A549 (cell line): Measurements from ENCODE around the gene AK8. TPM values are rescaled to one million over a fixed set of nuclear protein-coding genes. Genes with fewer than 3 reads are reported as not detected.

Experiments
- ATAC-seq, 2 experiments: fragments of 200-7000 bp in 1 of 2; fragments of >200 bp in 1 of 2; cut with Nextera tagmentation in 1 of 2; cut with Tn5 transposase in 1 of 2; 3 replicates each; pipeline versions ENCODE4 v1.8.0 to v1.9.1; 2018 to 2020; ENCODE audit warnings: mild to moderate bottlenecking in 1 of 2, moderate library complexity in 1 of 2
- CTCF ChIA-PET: fragments of 300-600 bp; sonication (Branson Sonifier 250); formaldehyde crosslinking; extraction: SDS; loops from one replicate; lab custom pipeline; 2021; ENCODE audit warnings: antibody characterized with exemption, inconsistent platforms; lab: Yijun Ruan, JAX
- POLR2A ChIA-PET: fragments of 350-600 bp; formaldehyde crosslinking; extraction: SDS; loops from one replicate; lab custom pipeline; 2021; ENCODE audit warnings: antibody characterized with exemption, inconsistent platforms; lab: Yijun Ruan, JAX
- DNase-seq, 2 experiments: peaks; one replicate each; pipeline versions ENCODE4 v3.0.0 to v3.0.0-alpha.2; 2011 to 2016; ENCODE audit warnings: low read depth in 1 of 2, low spot score in 1 of 2
- FAIRE-seq: peaks from 2 replicates; lab custom pipeline; 2011; peaks lifted over from hg19 to GRCh38; lab: Jason Lieb, UNC
- H3K27ac ChIP-seq, 2 experiments: fragments of >200 bp; sonication (Bioruptor Twin); formaldehyde crosslinking; 3 replicates each; pipeline ENCODE4 v1.5.1; 2016 to 2017
- H3K4me1 ChIP-seq: fragments of >200 bp; sonication (Bioruptor Twin); formaldehyde crosslinking; 3 replicates; pipeline ENCODE4 v1.6.1; 2016
- H3K4me2 ChIP-seq: fragments of >200 bp; sonication (Bioruptor Twin); formaldehyde crosslinking; 3 replicates; pipeline ENCODE4 v1.6.1; 2016
- H3K4me3 ChIP-seq: fragments of >200 bp; sonication (Bioruptor Twin); formaldehyde crosslinking; 3 replicates; pipeline ENCODE4 v1.5.1; 2016
- H3K9me3 ChIP-seq: fragments of >200 bp; sonication (Bioruptor Twin); formaldehyde crosslinking; 3 replicates; pipeline ENCODE4 v1.6.1; 2016
- CBX2 ChIP-seq: fragments of 200-600 bp; sonication (generic); IDR thresholded peaks from 2 replicates; pipeline ENCODE4 v1.6.1; 2016; ENCODE audit warnings: low read depth, mild to moderate bottlenecking, borderline replicate concordance
- CBX8 ChIP-seq: fragments of 200-600 bp; sonication (generic); IDR thresholded peaks from 2 replicates; pipeline ENCODE4 v1.6.1; 2016
- CHD2 ChIP-seq: fragments of 150-350 bp; IDR thresholded peaks from 2 replicates; pipeline ENCODE4 v1.6.1; 2014; ENCODE audit warnings: low read length; ENCODE audit not compliant: partially characterized antibody
- EP300 ChIP-seq, 2 experiments: fragments of >200 bp; sonication (Bioruptor Twin); formaldehyde crosslinking; IDR thresholded peaks; 2 replicates in 1 of 2; 3 replicates in 1 of 2; pipeline ENCODE4 v1.6.1; 2016 to 2017
- ESRRA ChIP-seq: fragments of 150-350 bp; IDR thresholded peaks from 2 replicates; pipeline ENCODE4 v1.6.1; 2014; ENCODE audit warnings: mild to moderate bottlenecking, low read length, borderline replicate concordance
- FOXS1 ChIP-seq: fragments of 250-450 bp; sonication (Bioruptor Pico); IDR thresholded peaks from 2 replicates; pipeline ENCODE4 v1.5.0; 2020; ENCODE audit warnings: mild to moderate bottlenecking, moderate library complexity
- HDAC2 ChIP-seq: fragments of 200-600 bp; sonication (generic); IDR thresholded peaks from 2 replicates; pipeline ENCODE4 v1.6.1; 2016
- HEYL ChIP-seq: fragments of 250-450 bp; sonication (Bioruptor Pico); IDR thresholded peaks from 2 replicates; pipeline ENCODE4 v1.8.0; 2021; ENCODE audit warnings: mild to moderate bottlenecking, moderate library complexity
- HOXB13 ChIP-seq: fragments of 250-450 bp; sonication (Bioruptor Pico); IDR thresholded peaks from 2 replicates; pipeline ENCODE4 v1.5.0; 2020; ENCODE audit warnings: low read depth, mild to moderate bottlenecking, moderate library complexity
- JUN ChIP-seq, 2 experiments: fragments of >200 bp; sonication (Bioruptor Twin); formaldehyde crosslinking; IDR thresholded peaks; 2 replicates in 1 of 2; 3 replicates in 1 of 2; pipeline ENCODE4 v1.6.1; 2016 to 2017
- JUNB ChIP-seq: fragments of >200 bp; sonication (Bioruptor Twin); formaldehyde crosslinking; IDR thresholded peaks from 2 replicates; pipeline ENCODE4 v1.6.1; 2016
- KDM1A ChIP-seq: fragments of 200-600 bp; sonication (generic); IDR thresholded peaks from 2 replicates; pipeline ENCODE4 v1.6.1; 2016; ENCODE audit warnings: low read depth, mild to moderate bottlenecking
- MAFK ChIP-seq: fragments of 450-650 bp; IDR thresholded peaks from 2 replicates; pipeline ENCODE4 v1.6.1; 2014; ENCODE audit not compliant: partially characterized antibody
- PHF8 ChIP-seq: fragments of 200-600 bp; sonication (generic); IDR thresholded peaks from 2 replicates; pipeline ENCODE4 v1.6.1; 2016; ENCODE audit warnings: low read depth, mild to moderate bottlenecking, antibody characterized with exemption, moderate library complexity, borderline replicate concordance
- POLR2AphosphoS2 ChIP-seq: conservative IDR thresholded peaks from 2 replicates; pipeline ENCODE4 v1.6.1; 2012; ENCODE audit warnings: low read length, improper control_type of control experiment, inconsistent platforms
- RARB ChIP-seq: fragments of 250-450 bp; sonication (Bioruptor Pico); IDR thresholded peaks from 2 replicates; pipeline ENCODE4 v1.8.0; 2021; ENCODE audit warnings: mild to moderate bottlenecking, moderate library complexity
- RCOR1 ChIP-seq: fragments of 150-350 bp; IDR thresholded peaks from 2 replicates; pipeline ENCODE4 v1.6.1; 2014; ENCODE audit warnings: antibody characterized with exemption, low read length, low read depth
- RFX5 ChIP-seq: fragments of 450-650 bp; IDR thresholded peaks from 2 replicates; pipeline ENCODE4 v1.7.1; 2014; ENCODE audit warnings: antibody characterized with exemption, mild to moderate bottlenecking, moderate library complexity
- SMC3 ChIP-seq: fragments of >200 bp; sonication (Bioruptor Twin); formaldehyde crosslinking; IDR thresholded peaks from 3 replicates; pipeline ENCODE4 v1.6.1; 2018; ENCODE audit warnings: inconsistent platforms
- SREBF2 ChIP-seq: fragments of 450-650 bp; IDR thresholded peaks from 2 replicates; pipeline ENCODE4 v1.6.1; 2014; ENCODE audit warnings: mild to moderate bottlenecking, moderate library complexity
- ZC3H11A ChIP-seq: fragments of 450-650 bp; IDR thresholded peaks from 2 replicates; pipeline ENCODE4 v1.6.1; 2014; ENCODE audit warnings: antibody characterized with exemption, mild to moderate bottlenecking
- ZFP36 ChIP-seq: fragments of 450-650 bp; IDR thresholded peaks from 2 replicates; pipeline ENCODE4 v1.6.1; 2014; ENCODE audit warnings: borderline replicate concordance; ENCODE audit not compliant: partially characterized antibody
- WGBS: methylation state at CpG from one replicate; pipeline ENCODE4 v1.1.6; 2017; ENCODE audit errors: missing lambda C conversion rate; 5-methylcytosine and 5-hydroxymethylcytosine counted together
- polyA plus RNA-seq, 4 experiments: library from polyadenylated mRNA; depleted of rRNA in 3 of 4; stranded (reverse); fragments of >200 nt; fragmentation: RNase III in 1 of 4; extraction: RNeasy Plus Mini Kit Qiagen cat#74134 plus additional on column Dnase treatment in 1 of 4; gene quantifications; 2 replicates in 3 of 4; 3 replicates in 1 of 4; pipeline ENCODE4 v1.2.3, GENCODE V29; 2011 to 2017
- TF ChIP-seq, protein P1 (sequence below): fragments of 250-450 bp; sonication (Bioruptor Pico); IDR thresholded peaks from 2 replicates; pipeline ENCODE4 v1.5.0; 2020; ENCODE audit warnings: low read depth, mild to moderate bottlenecking, moderate library complexity
- TF ChIP-seq, protein P2 (sequence below): IDR thresholded peaks from 2 replicates; pipeline ENCODE4 v1.6.1; 2012
- TF ChIP-seq, protein P3 (sequence below): fragments of 200-600 bp; sonication (generic); IDR thresholded peaks from 2 replicates; pipeline ENCODE4 v1.6.1; 2016; ENCODE audit warnings: antibody characterized with exemption, mild to moderate bottlenecking, moderate library complexity
- TF ChIP-seq, protein P4 (sequence below): IDR thresholded peaks from 2 replicates; pipeline ENCODE4 v1.6.1; 2012

AK8 gene
- polyA plus RNA-seq, 2 of the 4 experiments (the other 2 are of a cell fraction), result 0.61 to 0.63 TPM

DNA sequence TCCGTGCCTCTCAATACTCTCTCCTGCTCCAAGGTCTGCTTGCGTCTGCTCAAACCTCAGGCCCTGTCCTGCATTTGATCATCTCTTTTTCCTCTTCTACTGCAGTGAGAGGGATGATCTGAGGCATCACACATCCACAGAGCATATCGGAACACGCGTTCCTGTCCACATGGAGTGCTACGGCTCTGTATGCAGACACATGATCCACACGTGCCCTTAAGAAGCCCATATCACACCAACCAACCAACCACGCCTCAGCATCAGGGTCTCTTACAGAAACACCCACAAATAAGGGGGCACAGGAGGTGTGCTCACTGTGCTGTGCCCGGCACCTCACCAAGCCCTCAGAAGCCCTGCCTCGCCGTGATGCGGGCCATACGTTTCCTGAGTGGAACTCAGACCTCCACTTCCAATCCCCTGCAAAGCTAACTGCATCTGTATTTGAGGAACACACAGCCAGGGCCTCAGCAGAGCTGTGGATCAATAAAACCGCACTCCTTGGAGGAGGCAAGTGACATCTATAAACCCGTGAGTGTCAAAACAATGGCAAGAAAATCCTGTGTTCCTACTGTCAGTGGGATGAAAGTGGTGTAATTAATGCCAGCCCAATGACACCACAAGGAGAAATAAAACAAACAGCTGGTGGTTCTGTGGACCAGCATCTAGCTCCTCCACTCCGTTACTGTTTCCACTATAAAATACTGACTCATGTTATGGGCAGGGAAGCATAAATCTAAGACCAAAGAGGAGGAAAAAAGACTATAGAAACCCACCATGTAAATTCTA, 40.4 kb downstream of the AK8 start:
- Histone ChIP-seq H3K4me2 (no peak overlapping the region), H3K27ac (no peak overlapping the region), H3K4me1 (peaks cover 7% of the 10 kb centered on the region; the same call in 1 of the 3 replicates), H3K4me3 (no peak overlapping the region), H3K9me3 (no peaks in the 10 kb centered on the region)
- WGBS, result 65% methylated on average over 15 of the region's 16 CpGs
- FAIRE-seq (no peak), ATAC-seq (no peak), DNase-seq (no peak)
- ChIA-PET POLR2A (no interaction called here), CTCF (no interaction called here)
- TF ChIP-seq, protein P1, sequence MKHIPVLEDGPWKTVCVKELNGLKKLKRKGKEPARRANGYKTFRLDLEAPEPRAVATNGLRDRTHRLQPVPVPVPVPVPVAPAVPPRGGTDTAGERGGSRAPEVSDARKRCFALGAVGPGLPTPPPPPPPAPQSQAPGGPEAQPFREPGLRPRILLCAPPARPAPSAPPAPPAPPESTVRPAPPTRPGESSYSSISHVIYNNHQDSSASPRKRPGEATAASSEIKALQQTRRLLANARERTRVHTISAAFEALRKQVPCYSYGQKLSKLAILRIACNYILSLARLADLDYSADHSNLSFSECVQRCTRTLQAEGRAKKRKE (CRISPR knock-in tag), result no peak
- TF ChIP-seq ZC3H11A (no peak), CBX2 (no peak), HOXB13 (CRISPR knock-in tag) (no peak), RCOR1 (no peak), HDAC2 (no peak), JUNB (no peak), EP300 (IDR thresholded peaks at IDR 0.05) (no peak), RFX5 (no peak), HEYL (CRISPR knock-in tag) (no peak), CHD2 (no peak), CBX8 (no peak), SMC3 (no peak), ESRRA (no peak), ZFP36 (no peak)

DNA sequence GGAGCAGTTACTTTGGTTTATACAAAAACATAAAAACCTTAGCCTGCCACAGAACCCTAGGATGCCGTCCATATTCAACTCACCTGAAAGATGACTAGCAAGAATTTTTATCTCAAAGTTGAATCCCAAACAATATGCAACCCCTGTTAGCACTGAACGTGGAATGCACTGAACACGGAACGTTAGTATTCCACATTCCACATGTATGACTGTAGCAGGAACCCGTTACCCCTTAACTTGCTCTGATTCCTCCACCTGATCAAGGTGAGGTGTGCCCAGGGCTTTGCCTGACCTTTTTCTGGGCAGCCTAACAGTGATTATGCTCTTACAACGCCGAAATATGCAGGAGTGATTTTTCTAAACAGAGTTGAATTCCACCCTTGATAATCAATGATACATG, 43.7 kb downstream of the AK8 start:
- no peak for TF ChIP-seq MAFK
- TF ChIP-seq RCOR1, result no peak
- TF ChIP-seq, protein P2, sequence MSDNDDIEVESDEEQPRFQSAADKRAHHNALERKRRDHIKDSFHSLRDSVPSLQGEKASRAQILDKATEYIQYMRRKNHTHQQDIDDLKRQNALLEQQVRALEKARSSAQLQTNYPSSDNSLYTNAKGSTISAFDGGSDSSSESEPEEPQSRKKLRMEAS, result no peak
- TF ChIP-seq, protein P3, sequence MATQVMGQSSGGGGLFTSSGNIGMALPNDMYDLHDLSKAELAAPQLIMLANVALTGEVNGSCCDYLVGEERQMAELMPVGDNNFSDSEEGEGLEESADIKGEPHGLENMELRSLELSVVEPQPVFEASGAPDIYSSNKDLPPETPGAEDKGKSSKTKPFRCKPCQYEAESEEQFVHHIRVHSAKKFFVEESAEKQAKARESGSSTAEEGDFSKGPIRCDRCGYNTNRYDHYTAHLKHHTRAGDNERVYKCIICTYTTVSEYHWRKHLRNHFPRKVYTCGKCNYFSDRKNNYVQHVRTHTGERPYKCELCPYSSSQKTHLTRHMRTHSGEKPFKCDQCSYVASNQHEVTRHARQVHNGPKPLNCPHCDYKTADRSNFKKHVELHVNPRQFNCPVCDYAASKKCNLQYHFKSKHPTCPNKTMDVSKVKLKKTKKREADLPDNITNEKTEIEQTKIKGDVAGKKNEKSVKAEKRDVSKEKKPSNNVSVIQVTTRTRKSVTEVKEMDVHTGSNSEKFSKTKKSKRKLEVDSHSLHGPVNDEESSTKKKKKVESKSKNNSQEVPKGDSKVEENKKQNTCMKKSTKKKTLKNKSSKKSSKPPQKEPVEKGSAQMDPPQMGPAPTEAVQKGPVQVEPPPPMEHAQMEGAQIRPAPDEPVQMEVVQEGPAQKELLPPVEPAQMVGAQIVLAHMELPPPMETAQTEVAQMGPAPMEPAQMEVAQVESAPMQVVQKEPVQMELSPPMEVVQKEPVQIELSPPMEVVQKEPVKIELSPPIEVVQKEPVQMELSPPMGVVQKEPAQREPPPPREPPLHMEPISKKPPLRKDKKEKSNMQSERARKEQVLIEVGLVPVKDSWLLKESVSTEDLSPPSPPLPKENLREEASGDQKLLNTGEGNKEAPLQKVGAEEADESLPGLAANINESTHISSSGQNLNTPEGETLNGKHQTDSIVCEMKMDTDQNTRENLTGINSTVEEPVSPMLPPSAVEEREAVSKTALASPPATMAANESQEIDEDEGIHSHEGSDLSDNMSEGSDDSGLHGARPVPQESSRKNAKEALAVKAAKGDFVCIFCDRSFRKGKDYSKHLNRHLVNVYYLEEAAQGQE, result no peak
- TF ChIP-seq POLR2AphosphoS2, result no peak
- no peak for TF ChIP-seq ZFP36
- TF ChIP-seq KDM1A, result no peak
- no peak for TF ChIP-seq RARB (CRISPR knock-in tag)
- no peak for TF ChIP-seq ZC3H11A
- TF ChIP-seq SREBF2, result no peak
- TF ChIP-seq PHF8, result no peak
- TF ChIP-seq JUN (IDR thresholded peaks at IDR 0.05), result no peak
- TF ChIP-seq, protein P4, sequence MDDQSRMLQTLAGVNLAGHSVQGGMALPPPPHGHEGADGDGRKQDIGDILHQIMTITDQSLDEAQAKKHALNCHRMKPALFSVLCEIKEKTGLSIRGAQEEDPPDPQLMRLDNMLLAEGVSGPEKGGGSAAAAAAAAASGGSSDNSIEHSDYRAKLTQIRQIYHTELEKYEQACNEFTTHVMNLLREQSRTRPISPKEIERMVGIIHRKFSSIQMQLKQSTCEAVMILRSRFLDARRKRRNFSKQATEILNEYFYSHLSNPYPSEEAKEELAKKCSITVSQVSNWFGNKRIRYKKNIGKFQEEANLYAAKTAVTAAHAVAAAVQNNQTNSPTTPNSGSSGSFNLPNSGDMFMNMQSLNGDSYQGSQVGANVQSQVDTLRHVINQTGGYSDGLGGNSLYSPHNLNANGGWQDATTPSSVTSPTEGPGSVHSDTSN, result no peak
- no peak for TF ChIP-seq FOXS1 (CRISPR knock-in tag)

More for the DNA sequence above, 43.7 kb downstream of the AK8 start:
- 55% methylated on average over 7 of the region's 7 CpGs for WGBS
- no peak overlapping the region for H3K4me2 ChIP-seq
- DNase-seq, result no peak
- CTCF ChIA-PET, result interaction anchor here (0.5 kb wide), 1 partner anchor 76 kb away, joined by 5 read pairs; no protein-coding TSS in a partner anchor
- no peak overlapping the region for H3K4me3 ChIP-seq
- POLR2A ChIA-PET, result no interaction called here
- H3K9me3 ChIP-seq, result no peaks in the 10 kb centered on the region
- H3K27ac ChIP-seq, result no peak overlapping the region
- ATAC-seq, result no peak
- no peak for FAIRE-seq
- peaks cover 6% of the 10 kb centered on the region; the same call in 1 of the 3 replicates for H3K4me1 ChIP-seq
